Inflammatory macrophage treated with lipopolysaccharide for 1 hour (primary cell): Measurements from ENCODE around the gene SMARCC1.
A peak's percentile ranks its signal among the peaks of the same experiment; 100 is the strongest.

Source experiments
- DNase-seq, 2 donors: peaks; one replicate each; pipeline ENCODE4 v3.0.0-alpha.2; 2020 to 2022

Gene SMARCC1

DNA sequence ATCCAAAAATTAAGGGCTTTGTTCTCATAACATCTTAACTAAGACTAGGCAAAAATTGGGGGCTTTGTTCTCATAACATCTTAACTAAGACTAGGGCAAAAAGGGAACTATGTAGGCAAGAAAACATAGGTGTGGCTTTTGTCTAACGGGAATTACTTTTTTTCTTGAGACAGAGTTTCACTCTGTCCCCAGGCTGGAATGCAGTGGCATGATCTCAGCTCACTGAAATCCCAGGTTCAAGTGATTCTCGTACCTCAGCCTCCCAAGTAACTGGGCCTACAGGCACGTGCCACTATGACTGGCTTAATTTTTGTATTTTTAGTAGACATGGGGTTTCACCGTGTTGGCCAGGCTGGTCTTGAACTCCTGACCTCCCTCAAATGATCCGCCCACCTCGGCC lies 153.3 kb downstream of the SMARCC1 start:
- no peak for DNase-seq

DNA sequence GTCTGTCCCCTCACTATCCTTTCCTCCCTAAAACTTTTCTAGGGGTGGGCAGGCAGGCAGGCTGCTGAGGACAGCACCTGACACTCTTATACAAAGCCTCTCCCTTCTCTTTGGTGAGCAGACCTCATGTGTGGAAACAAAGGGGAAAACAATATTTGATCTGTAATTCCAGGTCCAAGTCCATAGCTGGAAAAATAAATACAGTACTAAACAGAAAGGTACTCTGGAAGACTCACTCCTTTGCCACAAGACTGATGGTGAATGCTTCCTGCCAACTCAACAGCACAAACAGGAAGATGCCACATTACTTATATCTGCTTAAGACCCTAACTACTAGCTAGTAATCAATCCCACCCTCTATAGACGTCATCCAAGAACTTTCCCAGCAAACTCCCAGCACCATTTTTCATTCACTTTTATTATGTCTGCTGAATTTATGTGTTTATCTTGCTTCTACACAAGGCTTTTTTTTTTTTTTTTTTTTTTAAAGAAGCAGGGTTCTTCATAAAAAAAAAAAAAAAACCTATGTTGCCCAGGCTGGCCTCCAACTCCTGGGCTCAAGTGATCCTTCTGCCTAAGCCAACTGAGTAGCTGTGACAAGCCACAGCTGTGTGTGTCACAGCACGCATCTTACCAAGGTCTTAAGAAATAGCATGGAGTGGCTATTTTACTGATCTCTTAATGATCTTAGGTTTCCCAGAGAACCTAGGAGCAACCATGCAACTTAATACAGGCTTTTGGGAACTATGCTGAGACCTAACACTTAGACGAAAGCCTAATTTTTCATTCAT lies 158.8 kb downstream of the SMARCC1 start:
- DNase-seq: no peak

DNA sequence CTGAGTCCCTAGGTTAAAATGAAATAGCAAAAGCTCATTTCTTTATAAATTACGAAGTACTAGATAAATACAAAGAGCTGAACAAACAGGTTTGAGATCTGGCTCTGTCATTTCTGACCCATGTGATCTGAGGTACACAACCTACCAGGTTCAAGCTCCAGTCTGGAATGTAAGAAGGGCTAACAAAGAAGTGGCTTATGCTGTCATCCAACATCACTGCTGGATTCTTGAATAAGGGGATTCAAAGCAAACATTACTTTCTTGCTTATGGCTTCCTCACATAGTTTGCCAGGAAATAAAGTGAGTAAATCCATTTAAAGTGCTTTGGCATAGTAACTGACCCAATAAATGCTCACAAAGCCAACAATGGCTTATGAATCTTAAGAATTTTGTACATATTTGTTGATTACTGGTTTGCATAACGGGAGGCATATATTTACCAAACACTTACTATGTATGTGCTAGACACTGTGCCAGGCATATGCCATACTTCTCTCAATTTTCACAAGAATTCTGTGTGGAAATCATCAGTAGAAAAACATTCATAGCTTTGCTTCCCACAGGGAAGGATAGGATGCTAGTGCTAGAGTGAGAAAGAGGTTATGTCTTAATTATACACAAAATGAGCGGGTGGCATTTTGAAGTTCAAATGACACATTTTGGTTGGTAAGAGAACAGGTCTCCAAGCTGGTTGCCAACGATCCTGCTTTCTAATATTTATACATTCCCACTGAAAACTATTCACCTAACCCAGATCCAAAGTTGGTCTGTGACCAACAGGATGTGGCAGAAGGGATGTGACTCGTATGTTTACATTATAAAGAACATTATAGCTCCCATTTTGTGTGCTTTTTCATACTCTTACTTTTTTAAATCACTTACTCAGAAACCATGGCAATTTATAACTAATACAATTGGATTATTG lies 164.3 kb downstream of the SMARCC1 start:
- no peak for DNase-seq

DNA sequence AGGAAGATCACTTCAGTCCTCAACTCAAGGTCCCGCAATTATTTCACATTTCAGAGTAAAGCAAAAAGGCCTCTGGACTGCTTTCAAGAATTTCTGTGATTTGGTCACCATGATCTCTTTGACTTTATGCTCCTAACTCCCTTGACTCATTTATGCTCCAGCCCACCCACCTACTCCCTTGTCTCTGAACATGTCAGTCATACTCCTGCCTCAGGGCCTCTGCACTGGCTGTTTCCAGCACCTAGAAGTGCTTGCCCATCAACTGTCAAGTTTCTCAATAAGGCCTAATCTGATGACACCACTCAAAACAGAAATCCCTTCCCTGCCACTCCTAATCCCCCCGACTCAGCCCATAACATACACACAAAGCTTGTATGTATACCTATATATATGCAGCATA lies 166.9 kb downstream of the SMARCC1 start:
- no peak for DNase-seq

DNA sequence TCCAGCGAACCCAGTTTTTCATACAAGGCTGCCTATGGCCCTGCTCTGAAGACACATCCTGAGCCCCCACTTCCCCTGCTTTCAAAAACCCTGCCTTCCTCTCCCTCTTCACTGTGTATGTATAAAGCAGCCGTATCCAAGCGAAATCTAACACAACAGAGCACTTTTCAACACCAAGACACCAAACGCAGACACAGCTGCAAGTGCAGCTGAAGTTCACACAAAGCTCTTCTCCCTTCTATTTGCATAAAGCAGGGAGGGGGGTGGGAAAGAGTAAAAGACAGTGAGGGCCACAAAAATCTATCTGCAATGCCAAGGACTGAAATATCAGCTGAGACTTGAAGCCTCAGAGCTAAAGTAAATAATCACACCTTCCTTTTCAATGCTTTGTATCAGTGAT lies 168.0 kb downstream of the SMARCC1 start:
- no peak for DNase-seq

- no peak for DNase-seq
These were observed 168.8 kb downstream of the SMARCC1 start for GRCh38 chr3:47612879-47613278.

DNA sequence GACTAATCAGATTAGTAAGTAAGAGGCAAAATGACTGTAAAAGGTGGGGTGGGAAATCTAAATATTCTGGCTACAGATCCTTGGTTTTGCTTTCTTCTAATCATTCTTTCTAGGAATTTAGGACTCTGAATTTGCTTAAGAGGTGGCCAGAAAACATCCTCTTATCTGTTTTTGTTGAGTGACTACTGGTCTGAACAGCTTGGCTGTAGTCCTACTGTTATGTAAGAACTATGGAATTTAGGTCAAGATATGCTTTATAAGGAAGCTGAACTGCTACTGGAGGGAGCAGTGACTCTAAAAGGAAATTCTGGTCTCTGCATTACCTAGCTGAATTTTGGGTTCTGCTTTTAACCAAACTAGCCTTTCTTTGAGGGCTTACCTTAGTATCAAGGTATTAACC lies 169.5 kb downstream of the SMARCC1 start:
- DNase-seq: no peak

- no peak for DNase-seq
These were observed 170.1 kb downstream of the SMARCC1 start for GRCh38 chr3:47611576-47611975.

- no peak for DNase-seq
These were observed 171.1 kb downstream of the SMARCC1 start for GRCh38 chr3:47610583-47610982.

GRCh38 chr3:47607335-47607734 lies 174.4 kb downstream of the SMARCC1 start:
- DNase-seq: no peak

DNA sequence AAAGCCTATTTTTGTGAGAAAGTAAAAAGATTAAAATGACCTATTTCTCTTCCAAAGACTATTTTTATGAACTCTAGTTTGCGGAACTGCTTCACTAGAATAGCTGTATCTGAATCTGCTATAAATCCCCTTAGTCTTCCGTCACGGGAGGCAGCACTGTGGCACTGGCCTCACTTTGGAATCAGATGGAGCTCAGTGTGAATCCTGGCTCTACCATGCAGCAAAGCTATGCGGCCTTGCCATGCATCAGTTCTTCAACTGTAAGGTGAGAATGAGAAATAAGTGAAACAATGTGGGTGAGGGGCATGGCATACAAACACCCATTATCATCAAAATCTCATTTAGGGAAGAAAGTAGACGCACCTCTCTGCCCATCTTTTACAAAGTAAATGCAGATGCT lies 175.5 kb downstream of the SMARCC1 start:
- no peak for DNase-seq

- no peak for DNase-seq
These were observed 176.0 kb downstream of the SMARCC1 start for GRCh38 chr3:47605652-47606051.

- no peak for DNase-seq
These were observed 177.5 kb downstream of the SMARCC1 start for GRCh38 chr3:47604145-47604544.

DNA sequence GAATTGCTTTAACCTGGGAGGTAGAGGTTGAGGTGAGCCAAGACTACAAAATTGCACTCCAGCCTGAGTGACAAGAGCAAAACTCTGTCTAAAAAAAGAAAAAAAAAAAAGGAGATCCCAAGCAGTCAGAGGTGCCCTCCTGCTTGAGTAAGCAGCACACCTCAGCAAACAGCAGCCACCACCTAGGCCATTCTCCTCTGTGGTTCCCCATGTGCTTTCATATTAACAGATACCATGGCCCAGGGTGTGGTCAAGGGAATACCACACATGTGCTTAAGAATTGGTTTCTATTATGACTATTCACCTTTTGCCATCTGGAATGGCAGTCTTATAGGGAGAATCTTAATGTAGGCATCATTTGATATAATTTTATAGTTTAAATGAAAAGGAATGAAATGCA lies 178.4 kb downstream of the SMARCC1 start:
- DNase-seq: no peak

DNA sequence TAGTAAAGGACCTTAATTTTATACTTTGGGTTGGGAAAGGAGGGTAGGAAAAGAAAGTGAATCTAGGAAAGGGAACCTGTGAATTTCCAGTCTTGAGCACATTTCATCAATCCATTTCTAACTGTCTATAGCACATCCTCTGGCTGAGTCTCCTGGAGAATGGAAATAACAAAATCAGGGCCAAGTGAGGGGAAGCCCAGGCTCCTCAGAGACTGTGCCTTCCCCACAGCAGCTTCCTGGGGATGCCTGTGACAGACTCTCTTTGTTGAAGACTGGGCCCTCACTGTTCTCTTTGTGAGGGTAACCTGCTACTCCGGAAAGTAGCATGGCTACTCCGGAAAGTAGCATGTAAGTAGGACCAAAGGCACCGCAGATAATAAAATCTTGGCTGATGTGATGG lies 180.4 kb downstream of the SMARCC1 start:
- DNase-seq: peak; percentile 21 to 49

- no peak for DNase-seq
These were observed 186.9 kb downstream of the SMARCC1 start for GRCh38 chr3:47594792-47595191.

DNA sequence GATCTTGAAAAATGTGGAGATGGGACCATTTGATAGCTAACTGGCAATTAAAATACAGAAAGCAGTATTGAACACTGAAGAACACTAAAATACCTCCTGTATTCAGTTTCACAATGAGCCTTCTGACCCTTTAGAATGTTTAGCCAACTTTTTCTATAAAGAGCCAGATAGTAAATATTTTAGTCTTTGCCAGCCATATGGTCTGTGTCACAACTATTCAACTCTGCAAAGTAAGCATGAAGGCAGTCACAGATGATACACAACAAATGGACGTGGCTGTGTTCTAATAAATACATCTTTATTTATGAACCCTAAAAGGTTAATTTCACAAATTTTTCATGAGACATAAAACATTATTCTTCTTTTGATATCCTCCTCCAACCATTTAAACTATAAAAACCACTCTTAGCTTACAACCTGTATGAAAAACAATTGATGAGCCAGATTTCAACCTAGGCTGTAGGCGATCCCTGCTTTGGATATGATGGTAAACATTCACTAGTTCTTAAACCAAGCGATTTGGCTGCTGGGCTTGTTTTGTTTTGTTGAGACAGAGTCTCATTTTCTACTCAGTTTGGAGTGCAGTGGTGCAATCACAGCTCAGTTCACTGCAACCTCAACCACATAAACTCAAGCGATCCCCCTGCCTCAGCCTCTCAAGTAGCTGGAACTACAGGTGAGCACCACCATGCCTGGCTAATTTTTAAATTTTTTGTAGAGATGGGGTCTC lies 189.5 kb downstream of the SMARCC1 start:
- no peak for DNase-seq

GRCh38 chr3:47590216-47590615 lies 191.5 kb downstream of the SMARCC1 start:
- DNase-seq: no peak

DNA sequence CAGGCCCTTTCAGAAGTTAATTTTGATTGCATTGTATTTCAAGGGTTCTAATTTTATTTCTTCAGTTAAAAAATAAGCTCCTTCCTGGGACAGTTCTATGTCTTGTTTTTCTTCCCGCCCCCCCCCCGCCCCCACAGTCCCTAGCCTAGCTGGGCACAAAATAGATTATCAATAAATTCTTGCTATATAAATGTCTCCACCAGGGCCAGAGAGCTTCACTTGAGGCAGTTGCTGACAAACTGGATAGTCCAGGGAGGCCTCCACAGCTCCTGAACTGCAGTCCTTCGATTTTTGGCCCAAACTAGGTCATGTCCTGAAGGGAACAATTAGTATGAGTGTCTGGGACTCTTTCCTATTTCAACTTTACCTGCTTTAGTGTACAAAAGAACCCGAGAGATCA lies 193.1 kb downstream of the SMARCC1 start:
- no peak for DNase-seq

DNA sequence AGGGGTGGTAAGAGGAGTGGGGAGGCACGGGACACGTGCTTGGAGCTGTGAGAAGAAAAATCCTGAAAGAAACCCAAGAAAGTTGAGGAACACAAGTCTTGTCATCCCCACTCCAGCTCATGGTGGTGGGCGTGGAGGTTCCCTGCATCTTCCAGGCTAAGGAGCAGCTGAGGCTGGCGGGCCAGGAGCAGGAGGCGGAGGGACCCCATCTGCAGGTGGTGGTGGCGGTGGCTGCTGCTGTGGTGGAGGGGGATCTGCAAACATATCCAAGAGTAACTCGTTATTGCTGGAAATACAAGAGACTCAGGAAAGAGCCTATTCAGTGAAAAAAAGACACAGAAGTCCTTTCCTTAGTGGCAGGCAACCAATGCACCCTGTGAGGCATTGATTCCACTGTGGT lies 193.6 kb downstream of the SMARCC1 start:
- DNase-seq: no peak

GRCh38 chr3:47586746-47587145 lies 194.9 kb downstream of the SMARCC1 start:
- no peak for DNase-seq

- no peak for DNase-seq
These were observed 198.2 kb downstream of the SMARCC1 start for GRCh38 chr3:47583320-47584075.

DNA sequence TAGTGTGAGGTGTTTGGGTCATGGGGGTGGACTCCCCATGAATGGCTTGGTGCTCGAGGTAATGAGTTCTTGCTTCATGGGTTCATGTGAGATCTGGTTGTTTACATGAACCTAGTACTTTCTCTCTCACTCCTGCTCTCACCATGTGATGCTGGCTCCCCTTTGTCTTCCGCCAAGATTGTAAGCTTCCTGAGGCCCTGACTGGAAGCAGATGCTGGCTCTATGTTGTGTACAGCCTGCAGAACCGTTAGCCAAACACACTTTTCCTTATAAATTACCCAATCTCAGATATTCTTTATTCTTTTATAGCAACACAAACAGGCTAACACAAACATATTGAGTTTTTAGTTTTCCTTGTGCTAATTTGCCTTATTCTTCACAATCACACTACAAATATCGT lies 199.9 kb downstream of the SMARCC1 start:
- DNase-seq: no peak
